Thyroid gland (tissue), 4 donors: ENCODE data around the gene EXD2.

Experiments used
- POLR2A ChIP-seq, 2 donors: fragments of 450-650 bp; IDR thresholded peaks; one replicate each; pipeline ENCODE4 v1.6.1; 2017; ENCODE audit warnings: antibody characterized with exemption in 2 of 2, mild to moderate bottlenecking in 2 of 2, moderate library complexity in 1 of 2
- TF ChIP-seq, protein P1 (sequence below), 6 experiments: fragments of 200-600 bp in 3 of 6; fragments of 450-650 bp in 3 of 6; sonication (generic) in 3 of 6; IDR thresholded peaks; one replicate each; pipeline ENCODE4 v1.5.1; 2016 to 2019; ENCODE audit warnings: antibody characterized with exemption in 6 of 6, mild to moderate bottlenecking in 2 of 6, inconsistent platforms in 1 of 6, moderate library complexity in 1 of 6

- TF ChIP-seq, protein P1, sequence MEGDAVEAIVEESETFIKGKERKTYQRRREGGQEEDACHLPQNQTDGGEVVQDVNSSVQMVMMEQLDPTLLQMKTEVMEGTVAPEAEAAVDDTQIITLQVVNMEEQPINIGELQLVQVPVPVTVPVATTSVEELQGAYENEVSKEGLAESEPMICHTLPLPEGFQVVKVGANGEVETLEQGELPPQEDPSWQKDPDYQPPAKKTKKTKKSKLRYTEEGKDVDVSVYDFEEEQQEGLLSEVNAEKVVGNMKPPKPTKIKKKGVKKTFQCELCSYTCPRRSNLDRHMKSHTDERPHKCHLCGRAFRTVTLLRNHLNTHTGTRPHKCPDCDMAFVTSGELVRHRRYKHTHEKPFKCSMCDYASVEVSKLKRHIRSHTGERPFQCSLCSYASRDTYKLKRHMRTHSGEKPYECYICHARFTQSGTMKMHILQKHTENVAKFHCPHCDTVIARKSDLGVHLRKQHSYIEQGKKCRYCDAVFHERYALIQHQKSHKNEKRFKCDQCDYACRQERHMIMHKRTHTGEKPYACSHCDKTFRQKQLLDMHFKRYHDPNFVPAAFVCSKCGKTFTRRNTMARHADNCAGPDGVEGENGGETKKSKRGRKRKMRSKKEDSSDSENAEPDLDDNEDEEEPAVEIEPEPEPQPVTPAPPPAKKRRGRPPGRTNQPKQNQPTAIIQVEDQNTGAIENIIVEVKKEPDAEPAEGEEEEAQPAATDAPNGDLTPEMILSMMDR (IDR thresholded peaks at IDR 0.05): peak in 4 of 6 experiments; percentile 17 to 50 (median 30)
- peak in 1 of 2 donors; percentile 87 for TF ChIP-seq POLR2A (IDR thresholded peaks at IDR 0.05)
These were observed 36.5 kb upstream of the EXD2 start for GRCh38 chr14:69154779-69155178.
